ENCODE results near the gene STK11IP.

Gene STK11IP

GRCh38 chr2:219611866-219612576 lies 14.4 kb downstream of the STK11IP start:
- Histone ChIP-seq H2AFZ (ENCODE audit: low read depth, low read length) (no peak overlapping the region), H3K9me3 (ENCODE audit: low read length) (no peaks in the 10 kb centered on the region), H3K36me3 (ENCODE audit: insufficient read depth, low read length) (peaks cover 43% of the 10 kb centered on the region), H3K4me3 (ENCODE audit: low read length) (no peak overlapping the region), H3K27me3 (ENCODE audit: insufficient read depth, low read length) (no peaks in the 10 kb centered on the region), H3K4me1 (ENCODE audit: insufficient read depth, low read length) (no peaks in the 10 kb centered on the region)

- Histone ChIP-seq H3K27me3 (ENCODE audit: insufficient read depth, low read length) (no peaks in the 10 kb centered on the region), H3K36me3 (ENCODE audit: insufficient read depth, low read length) (peaks cover 41% of the 10 kb centered on the region), H2AFZ (ENCODE audit: low read depth, low read length) (no peak overlapping the region), H3K9me3 (ENCODE audit: low read length) (no peaks in the 10 kb centered on the region), H3K4me3 (ENCODE audit: low read length) (no peak overlapping the region), H3K4me1 (ENCODE audit: insufficient read depth, low read length) (no peaks in the 10 kb centered on the region)
These were observed 15.1 kb downstream of the STK11IP start for GRCh38 chr2:219612577-219613286.

GRCh38 chr2:219613461-219614070 lies 15.9 kb downstream of the STK11IP start:
- Histone ChIP-seq H2AFZ (ENCODE audit: low read depth, low read length) (no peak overlapping the region), H3K9me3 (ENCODE audit: low read length) (no peaks in the 10 kb centered on the region), H3K4me3 (ENCODE audit: low read length) (no peak overlapping the region), H3K4me1 (ENCODE audit: insufficient read depth, low read length) (no peaks in the 10 kb centered on the region), H3K27me3 (ENCODE audit: insufficient read depth, low read length) (no peaks in the 10 kb centered on the region), H3K36me3 (ENCODE audit: insufficient read depth, low read length) (peaks cover 34% of the 10 kb centered on the region)

- H2AFZ ChIP-seq (ENCODE audit: low read depth, low read length), result no peak overlapping the region
- no peaks in the 10 kb centered on the region for H3K9me3 ChIP-seq (ENCODE audit: low read length)
- H3K4me1 ChIP-seq (ENCODE audit: insufficient read depth, low read length), result no peaks in the 10 kb centered on the region
- no peaks in the 10 kb centered on the region for H3K27me3 ChIP-seq (ENCODE audit: insufficient read depth, low read length)
- peaks cover 27% of the 10 kb centered on the region for H3K36me3 ChIP-seq (ENCODE audit: insufficient read depth, low read length)
- no peak overlapping the region for H3K4me3 ChIP-seq (ENCODE audit: low read length)
These were observed 16.6 kb downstream of the STK11IP start for GRCh38 chr2:219614076-219614860.

GRCh38 chr2:219615036-219615435 lies 17.4 kb downstream of the STK11IP start:
- H2AFZ ChIP-seq (ENCODE audit: low read depth, low read length), result no peak overlapping the region
- H3K36me3 ChIP-seq (ENCODE audit: insufficient read depth, low read length), result peaks cover 25% of the 10 kb centered on the region
- no peaks in the 10 kb centered on the region for H3K27me3 ChIP-seq (ENCODE audit: insufficient read depth, low read length)
- no peaks in the 10 kb centered on the region for H3K4me1 ChIP-seq (ENCODE audit: insufficient read depth, low read length)
- H3K4me3 ChIP-seq (ENCODE audit: low read length), result no peak overlapping the region
- no peaks in the 10 kb centered on the region for H3K9me3 ChIP-seq (ENCODE audit: low read length)

- Histone ChIP-seq H3K36me3 (ENCODE audit: insufficient read depth, low read length) (peaks cover 25% of the 10 kb centered on the region), H3K27me3 (ENCODE audit: insufficient read depth, low read length) (no peaks in the 10 kb centered on the region), H2AFZ (ENCODE audit: low read depth, low read length) (no peak overlapping the region), H3K4me3 (ENCODE audit: low read length) (no peak overlapping the region), H3K4me1 (ENCODE audit: insufficient read depth, low read length) (no peaks in the 10 kb centered on the region), H3K9me3 (ENCODE audit: low read length) (no peaks in the 10 kb centered on the region)
These were observed 18.2 kb downstream of the STK11IP start for GRCh38 chr2:219615894-219616293.

- H3K9me3 ChIP-seq (ENCODE audit: low read length), result no peaks in the 10 kb centered on the region
- no peak overlapping the region for H3K4me3 ChIP-seq (ENCODE audit: low read length)
- no peaks in the 10 kb centered on the region for H3K27me3 ChIP-seq (ENCODE audit: insufficient read depth, low read length)
- H3K36me3 ChIP-seq (ENCODE audit: insufficient read depth, low read length), result peaks cover 25% of the 10 kb centered on the region
- no peaks in the 10 kb centered on the region for H3K4me1 ChIP-seq (ENCODE audit: insufficient read depth, low read length)
- H2AFZ ChIP-seq (ENCODE audit: low read depth, low read length), result no peak overlapping the region
These were observed 18.9 kb downstream of the STK11IP start for GRCh38 chr2:219616550-219616949.

GRCh38 chr2:219618733-219619122 lies 21.1 kb downstream of the STK11IP start:
- Histone ChIP-seq H3K9me3 (ENCODE audit: low read length) (no peaks in the 10 kb centered on the region), H3K27me3 (ENCODE audit: insufficient read depth, low read length) (peaks cover 11% of the 10 kb centered on the region), H2AFZ (ENCODE audit: low read depth, low read length) (no peak overlapping the region), H3K4me1 (ENCODE audit: insufficient read depth, low read length) (no peaks in the 10 kb centered on the region), H3K4me3 (ENCODE audit: low read length) (no peak overlapping the region), H3K36me3 (ENCODE audit: insufficient read depth, low read length) (peaks cover 20% of the 10 kb centered on the region)

GRCh38 chr2:219619235-219619634 lies 21.6 kb downstream of the STK11IP start:
- H3K36me3 ChIP-seq (ENCODE audit: insufficient read depth, low read length), result peaks cover 16% of the 10 kb centered on the region
- H3K27me3 ChIP-seq (ENCODE audit: insufficient read depth, low read length), result peaks cover 16% of the 10 kb centered on the region
- no peak overlapping the region for H3K4me3 ChIP-seq (ENCODE audit: low read length)
- no peak overlapping the region for H2AFZ ChIP-seq (ENCODE audit: low read depth, low read length)
- no peaks in the 10 kb centered on the region for H3K4me1 ChIP-seq (ENCODE audit: insufficient read depth, low read length)
- no peaks in the 10 kb centered on the region for H3K9me3 ChIP-seq (ENCODE audit: low read length)

- H3K27me3 ChIP-seq (ENCODE audit: insufficient read depth, low read length), result peaks cover 26% of the 10 kb centered on the region
These were observed 22.9 kb downstream of the STK11IP start for GRCh38 chr2:219620546-219620945.

GRCh38 chr2:219621935-219622334 lies 24.3 kb downstream of the STK11IP start:
- no peak overlapping the region for H2AFZ ChIP-seq (ENCODE audit: low read depth, low read length)
- no peaks in the 10 kb centered on the region for H3K9me3 ChIP-seq (ENCODE audit: low read length)
- H3K27me3 ChIP-seq (ENCODE audit: insufficient read depth, low read length), result peaks cover 35% of the 10 kb centered on the region
- H3K4me3 ChIP-seq (ENCODE audit: low read length), result no peak overlapping the region
- no peaks in the 10 kb centered on the region for H3K4me1 ChIP-seq (ENCODE audit: insufficient read depth, low read length)
- H3K36me3 ChIP-seq (ENCODE audit: insufficient read depth, low read length), result no peaks in the 10 kb centered on the region

More at GRCh38 chr2:219620546-219620945, 22.9 kb downstream of the STK11IP start:
- Histone ChIP-seq H3K36me3 (ENCODE audit: insufficient read depth, low read length) (peaks cover 4% of the 10 kb centered on the region), H3K9me3 (ENCODE audit: low read length) (no peaks in the 10 kb centered on the region), H2AFZ (ENCODE audit: low read depth, low read length) (no peak overlapping the region), H3K4me3 (ENCODE audit: low read length) (no peak overlapping the region), H3K4me1 (ENCODE audit: insufficient read depth, low read length) (no peaks in the 10 kb centered on the region)

GRCh38 chr2:219622472-219622871 lies 24.8 kb downstream of the STK11IP start:
- H3K27me3 ChIP-seq (ENCODE audit: insufficient read depth, low read length), result peaks cover 37% of the 10 kb centered on the region

GRCh38 chr2:219624565-219624964 lies 26.9 kb downstream of the STK11IP start:
- Histone ChIP-seq H2AFZ (ENCODE audit: low read depth, low read length) (no peak overlapping the region), H3K4me3 (ENCODE audit: low read length) (no peak overlapping the region), H3K27me3 (ENCODE audit: insufficient read depth, low read length) (peaks cover 37% of the 10 kb centered on the region), H3K9me3 (ENCODE audit: low read length) (no peaks in the 10 kb centered on the region), H3K4me1 (ENCODE audit: insufficient read depth, low read length) (peaks cover 4% of the 10 kb centered on the region), H3K36me3 (ENCODE audit: insufficient read depth, low read length) (no peaks in the 10 kb centered on the region)

More at GRCh38 chr2:219622472-219622871, 24.8 kb downstream of the STK11IP start:
- Histone ChIP-seq H2AFZ (ENCODE audit: low read depth, low read length) (no peak overlapping the region), H3K36me3 (ENCODE audit: insufficient read depth, low read length) (no peaks in the 10 kb centered on the region), H3K9me3 (ENCODE audit: low read length) (no peaks in the 10 kb centered on the region), H3K4me1 (ENCODE audit: insufficient read depth, low read length) (no peaks in the 10 kb centered on the region), H3K4me3 (ENCODE audit: low read length) (no peak overlapping the region)
